Adrenal gland (tissue), 5 donors: ENCODE measurements around the gene MROH8.

Experiments used
- POLR2A ChIP-seq, 2 donors: fragments of 450-650 bp; IDR thresholded peaks; one replicate each; pipeline ENCODE4 v1.6.1; 2017; ENCODE audit warnings: antibody characterized with exemption in 2 of 2, mild to moderate bottlenecking in 2 of 2, moderate library complexity in 1 of 2
- TF ChIP-seq, protein P1 (sequence below), 6 experiments: fragments of 450-650 bp in 4 of 6; fragments of 200-600 bp in 2 of 6; sonication (generic) in 1 of 6; IDR thresholded peaks; 1 replicate in 5 of 6; 2 replicates in 1 of 6; pipeline versions ENCODE4 v1.5.1 to v1.8.0; 2016 to 2021; ENCODE audit warnings: antibody characterized with exemption in 6 of 6, mild to moderate bottlenecking in 2 of 6, moderate library complexity in 1 of 6
- donor health status: DM: no; HTN: no; CAD: no.

- TF ChIP-seq, protein P1, sequence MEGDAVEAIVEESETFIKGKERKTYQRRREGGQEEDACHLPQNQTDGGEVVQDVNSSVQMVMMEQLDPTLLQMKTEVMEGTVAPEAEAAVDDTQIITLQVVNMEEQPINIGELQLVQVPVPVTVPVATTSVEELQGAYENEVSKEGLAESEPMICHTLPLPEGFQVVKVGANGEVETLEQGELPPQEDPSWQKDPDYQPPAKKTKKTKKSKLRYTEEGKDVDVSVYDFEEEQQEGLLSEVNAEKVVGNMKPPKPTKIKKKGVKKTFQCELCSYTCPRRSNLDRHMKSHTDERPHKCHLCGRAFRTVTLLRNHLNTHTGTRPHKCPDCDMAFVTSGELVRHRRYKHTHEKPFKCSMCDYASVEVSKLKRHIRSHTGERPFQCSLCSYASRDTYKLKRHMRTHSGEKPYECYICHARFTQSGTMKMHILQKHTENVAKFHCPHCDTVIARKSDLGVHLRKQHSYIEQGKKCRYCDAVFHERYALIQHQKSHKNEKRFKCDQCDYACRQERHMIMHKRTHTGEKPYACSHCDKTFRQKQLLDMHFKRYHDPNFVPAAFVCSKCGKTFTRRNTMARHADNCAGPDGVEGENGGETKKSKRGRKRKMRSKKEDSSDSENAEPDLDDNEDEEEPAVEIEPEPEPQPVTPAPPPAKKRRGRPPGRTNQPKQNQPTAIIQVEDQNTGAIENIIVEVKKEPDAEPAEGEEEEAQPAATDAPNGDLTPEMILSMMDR (IDR thresholded peaks at IDR 0.05), result peak in 1 of 6 experiments; percentile 22
- TF ChIP-seq POLR2A (IDR thresholded peaks at IDR 0.05), result peak; percentile 16 to 68
These were observed at the start of gene MROH8, which contains the start of gene RPN2 for GRCh38 chr20:37178839-37179682.
